ENCODE measurements around the gene CRY2. TPM values are rescaled to one million over a fixed set of nuclear protein-coding genes. Genes with fewer than 3 reads are reported as not detected.
"Not testable (repeated sequence)": the region's sequence is repeated elsewhere in the genome, so short reads cannot be mapped to it uniquely, and the experiment has no call there.

The CRY2 gene
- total RNA-seq, 1 donor from 2014 or later = 44.0 TPM

DNA sequence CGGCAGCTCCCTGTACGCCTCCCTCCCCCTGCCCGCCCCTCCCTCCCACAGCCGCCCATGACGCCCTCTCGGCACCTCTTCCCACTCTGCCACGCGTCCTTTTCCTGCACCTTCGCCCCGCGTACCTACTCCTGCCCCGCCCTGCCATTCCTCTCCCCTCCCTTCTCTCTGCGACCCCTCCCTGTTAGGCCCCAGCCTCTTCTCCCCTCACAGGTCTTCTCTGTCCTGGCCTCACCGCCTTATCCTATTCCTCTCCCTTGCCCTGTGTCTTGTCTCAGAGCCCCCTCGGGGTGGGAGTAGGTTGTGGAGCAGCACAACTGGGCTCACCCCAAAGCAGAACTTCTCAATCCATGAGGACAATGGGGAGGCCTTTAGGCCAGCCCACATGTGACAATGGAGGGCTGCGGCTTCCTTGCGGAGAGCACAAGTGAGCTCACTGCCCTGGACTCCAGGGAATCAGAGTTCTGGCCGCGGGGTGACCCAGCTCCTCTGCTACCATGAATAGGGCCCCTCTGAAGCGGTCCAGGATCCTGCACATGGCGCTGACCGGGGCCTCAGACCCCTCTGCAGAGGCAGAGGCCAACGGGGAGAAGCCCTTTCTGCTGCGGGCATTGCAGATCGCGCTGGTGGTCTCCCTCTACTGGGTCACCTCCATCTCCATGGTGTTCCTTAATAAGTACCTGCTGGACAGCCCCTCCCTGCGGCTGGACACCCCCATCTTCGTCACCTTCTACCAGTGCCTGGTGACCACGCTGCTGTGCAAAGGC is 41.8 kb upstream of the CRY2 start:
- TF ChIP-seq, protein P1, sequence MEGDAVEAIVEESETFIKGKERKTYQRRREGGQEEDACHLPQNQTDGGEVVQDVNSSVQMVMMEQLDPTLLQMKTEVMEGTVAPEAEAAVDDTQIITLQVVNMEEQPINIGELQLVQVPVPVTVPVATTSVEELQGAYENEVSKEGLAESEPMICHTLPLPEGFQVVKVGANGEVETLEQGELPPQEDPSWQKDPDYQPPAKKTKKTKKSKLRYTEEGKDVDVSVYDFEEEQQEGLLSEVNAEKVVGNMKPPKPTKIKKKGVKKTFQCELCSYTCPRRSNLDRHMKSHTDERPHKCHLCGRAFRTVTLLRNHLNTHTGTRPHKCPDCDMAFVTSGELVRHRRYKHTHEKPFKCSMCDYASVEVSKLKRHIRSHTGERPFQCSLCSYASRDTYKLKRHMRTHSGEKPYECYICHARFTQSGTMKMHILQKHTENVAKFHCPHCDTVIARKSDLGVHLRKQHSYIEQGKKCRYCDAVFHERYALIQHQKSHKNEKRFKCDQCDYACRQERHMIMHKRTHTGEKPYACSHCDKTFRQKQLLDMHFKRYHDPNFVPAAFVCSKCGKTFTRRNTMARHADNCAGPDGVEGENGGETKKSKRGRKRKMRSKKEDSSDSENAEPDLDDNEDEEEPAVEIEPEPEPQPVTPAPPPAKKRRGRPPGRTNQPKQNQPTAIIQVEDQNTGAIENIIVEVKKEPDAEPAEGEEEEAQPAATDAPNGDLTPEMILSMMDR (IDR thresholded peaks at IDR 0.05; ENCODE audit: partially characterized antibody, unreplicated experiment) = no peak
- Mint-ChIP-seq H3K4me3 (ENCODE audit: unreplicated experiment) (peak overlapping the region; percentile 93), H3K27me3 (ENCODE audit: unreplicated experiment) (peaks cover 10% of the 10 kb centered on the region), H3K36me3 (ENCODE audit: unreplicated experiment) (peaks cover 5% of the 10 kb centered on the region), H3K9me3 (ENCODE audit: unreplicated experiment) (peaks cover 1% of the 10 kb centered on the region), H3K4me1 (ENCODE audit: low read depth, unreplicated experiment) (peaks cover 9% of the 10 kb centered on the region), H3K27ac (ENCODE audit: unreplicated experiment) (peak overlapping the region; percentile 94)
- DNase-seq = peak; percentile 43

DNA sequence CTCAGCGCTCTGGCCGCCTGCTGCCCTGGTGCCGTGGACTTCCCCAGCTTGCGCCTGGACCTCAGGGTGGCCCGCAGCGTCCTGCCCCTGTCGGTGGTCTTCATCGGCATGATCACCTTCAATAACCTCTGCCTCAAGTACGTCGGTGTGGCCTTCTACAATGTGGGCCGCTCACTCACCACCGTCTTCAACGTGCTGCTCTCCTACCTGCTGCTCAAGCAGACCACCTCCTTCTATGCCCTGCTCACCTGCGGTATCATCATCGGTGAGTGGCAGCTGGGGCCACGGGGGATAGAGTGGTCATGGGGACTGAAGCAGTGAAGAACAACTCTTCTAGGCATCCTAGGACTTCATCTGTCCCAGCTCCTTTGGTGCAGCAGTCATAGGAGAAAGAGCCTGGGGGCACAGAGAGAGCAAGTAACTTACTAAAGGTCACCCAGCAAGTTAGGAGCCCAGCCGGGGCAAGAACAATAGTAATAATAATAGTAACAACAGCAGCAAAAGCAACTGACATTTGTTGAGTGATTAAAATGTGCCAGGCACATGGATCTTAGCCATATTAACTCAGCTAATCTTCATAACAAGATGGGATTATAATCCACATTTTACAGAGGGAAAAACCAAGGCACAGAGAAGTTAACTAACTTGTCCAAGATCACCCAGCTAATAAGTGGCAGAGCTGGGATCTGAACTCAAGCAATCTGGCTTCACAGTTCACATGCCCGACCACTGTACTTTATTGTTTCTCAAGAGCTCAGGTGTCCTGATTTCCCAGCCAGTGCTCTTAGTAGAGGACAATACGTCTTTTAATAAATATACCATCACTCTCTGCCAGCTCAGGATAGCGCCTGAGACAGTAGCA is 41.0 kb upstream of the CRY2 start:
- H3K9me3 Mint-ChIP-seq (ENCODE audit: unreplicated experiment) = peaks cover 1% of the 10 kb centered on the region
- H3K4me3 Mint-ChIP-seq (ENCODE audit: unreplicated experiment) = peak overlapping the region; percentile 93
- peak overlapping the region; percentile 44 for H3K27ac Mint-ChIP-seq (ENCODE audit: unreplicated experiment)
- no peak for DNase-seq
- peaks cover 9% of the 10 kb centered on the region for H3K4me1 Mint-ChIP-seq (ENCODE audit: low read depth, unreplicated experiment)
- peaks cover 10% of the 10 kb centered on the region for H3K27me3 Mint-ChIP-seq (ENCODE audit: unreplicated experiment)
- H3K36me3 Mint-ChIP-seq (ENCODE audit: unreplicated experiment) = peaks cover 5% of the 10 kb centered on the region
- TF ChIP-seq, protein P1 (IDR thresholded peaks at IDR 0.05; ENCODE audit: partially characterized antibody, unreplicated experiment) = no peak

- Mint-ChIP-seq H3K27me3 (ENCODE audit: unreplicated experiment) (peaks cover 10% of the 10 kb centered on the region), H3K9me3 (ENCODE audit: unreplicated experiment) (peaks cover 1% of the 10 kb centered on the region), H3K4me1 (ENCODE audit: low read depth, unreplicated experiment) (peaks cover 9% of the 10 kb centered on the region), H3K36me3 (ENCODE audit: unreplicated experiment) (peaks cover 5% of the 10 kb centered on the region), H3K4me3 (ENCODE audit: unreplicated experiment) (peak overlapping the region; percentile 93), H3K27ac (ENCODE audit: unreplicated experiment) (no peak overlapping the region)
- TF ChIP-seq, protein P1 (IDR thresholded peaks at IDR 0.05; ENCODE audit: partially characterized antibody, unreplicated experiment) = no peak
- DNase-seq = no peak
Measured at GRCh38 chr11:45806937-45807791, 40.1 kb upstream of the CRY2 start.

- Mint-ChIP-seq H3K9me3 (ENCODE audit: unreplicated experiment) (peaks cover 1% of the 10 kb centered on the region), H3K36me3 (ENCODE audit: unreplicated experiment) (peaks cover 5% of the 10 kb centered on the region), H3K4me1 (ENCODE audit: low read depth, unreplicated experiment) (peaks cover 13% of the 10 kb centered on the region), H3K27ac (ENCODE audit: unreplicated experiment) (no peak overlapping the region), H3K4me3 (ENCODE audit: unreplicated experiment) (peak overlapping the region; percentile 93), H3K27me3 (ENCODE audit: unreplicated experiment) (peaks cover 7% of the 10 kb centered on the region)
- TF ChIP-seq, protein P1 (IDR thresholded peaks at IDR 0.05; ENCODE audit: partially characterized antibody, unreplicated experiment) = no peak
- DNase-seq = no peak
Measured at GRCh38 chr11:45807792-45808238, 39.5 kb upstream of the CRY2 start.

GRCh38 chr11:45808427-45808826 is 38.8 kb upstream of the CRY2 start:
- DNase-seq; H3K9me3 Mint-ChIP-seq (ENCODE audit: unreplicated experiment); H3K27me3 Mint-ChIP-seq (ENCODE audit: unreplicated experiment); H3K36me3 Mint-ChIP-seq (ENCODE audit: unreplicated experiment); H3K4me3 Mint-ChIP-seq (ENCODE audit: unreplicated experiment); H3K27ac Mint-ChIP-seq (ENCODE audit: unreplicated experiment): not testable (repeated sequence)
- peaks cover 18% of the 10 kb centered on the region for H3K4me1 Mint-ChIP-seq (ENCODE audit: low read depth, unreplicated experiment)
